Measurements from ENCODE around the gene PZP. TPM values are rescaled to one million over a fixed set of nuclear protein-coding genes. Genes with fewer than 3 reads are reported as not detected.
A peak's percentile ranks its signal among the peaks of the same experiment; 100 is the strongest.

PZP gene
- total and polyA plus RNA-seq, 9 of the 15 experiments (the other 6 are each of a cell fraction or from before 2014, with no cell fraction given) = 0.01 TPM; not detected in 8

DNA sequence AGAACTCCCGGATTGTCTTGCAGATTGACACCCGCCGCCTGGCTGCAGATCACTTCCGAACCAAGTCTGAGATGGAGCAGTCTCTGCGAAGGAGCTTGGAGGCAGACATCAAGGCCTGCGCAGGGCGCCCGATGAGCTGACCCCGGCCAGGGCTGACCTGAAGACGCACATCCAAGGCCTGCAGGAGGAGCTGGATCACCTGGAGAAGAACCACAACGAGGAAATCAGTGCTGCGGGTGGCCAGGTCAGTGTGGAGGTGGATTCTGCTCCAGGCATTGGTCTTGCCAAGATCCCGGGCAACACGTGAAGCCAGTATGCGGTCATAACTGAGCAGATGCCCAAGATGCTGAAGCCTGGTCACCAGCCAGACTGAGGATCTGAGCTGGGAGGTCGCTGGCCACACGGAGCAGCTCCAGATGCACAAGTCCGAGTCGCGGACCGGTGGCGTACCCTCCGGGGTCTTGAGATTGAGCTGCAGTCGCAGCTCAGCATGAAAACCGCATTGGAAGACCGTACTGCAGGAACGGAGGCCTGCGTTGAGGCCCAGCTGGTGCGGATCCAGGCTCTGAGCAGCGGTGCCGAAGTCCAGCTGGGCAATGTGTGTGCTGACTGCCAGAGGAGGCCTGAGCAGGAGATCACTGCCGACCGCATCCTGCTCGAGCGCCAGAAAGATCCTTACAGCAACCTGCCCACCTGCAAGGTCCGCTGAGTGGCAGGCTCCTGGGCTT lies 80.1 kb downstream of the PZP start:
- intact Hi-C loops (cut with micrococcal nuclease) (no loop called here), in situ Hi-C loops (cut with MboI) (no loop called here)
- TF ChIP-seq, protein P1, sequence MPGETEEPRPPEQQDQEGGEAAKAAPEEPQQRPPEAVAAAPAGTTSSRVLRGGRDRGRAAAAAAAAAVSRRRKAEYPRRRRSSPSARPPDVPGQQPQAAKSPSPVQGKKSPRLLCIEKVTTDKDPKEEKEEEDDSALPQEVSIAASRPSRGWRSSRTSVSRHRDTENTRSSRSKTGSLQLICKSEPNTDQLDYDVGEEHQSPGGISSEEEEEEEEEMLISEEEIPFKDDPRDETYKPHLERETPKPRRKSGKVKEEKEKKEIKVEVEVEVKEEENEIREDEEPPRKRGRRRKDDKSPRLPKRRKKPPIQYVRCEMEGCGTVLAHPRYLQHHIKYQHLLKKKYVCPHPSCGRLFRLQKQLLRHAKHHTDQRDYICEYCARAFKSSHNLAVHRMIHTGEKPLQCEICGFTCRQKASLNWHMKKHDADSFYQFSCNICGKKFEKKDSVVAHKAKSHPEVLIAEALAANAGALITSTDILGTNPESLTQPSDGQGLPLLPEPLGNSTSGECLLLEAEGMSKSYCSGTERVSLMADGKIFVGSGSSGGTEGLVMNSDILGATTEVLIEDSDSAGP (CRISPR knock-in tag; IDR thresholded peaks at IDR 0.05) = no peak
- TF ChIP-seq, protein P2, sequence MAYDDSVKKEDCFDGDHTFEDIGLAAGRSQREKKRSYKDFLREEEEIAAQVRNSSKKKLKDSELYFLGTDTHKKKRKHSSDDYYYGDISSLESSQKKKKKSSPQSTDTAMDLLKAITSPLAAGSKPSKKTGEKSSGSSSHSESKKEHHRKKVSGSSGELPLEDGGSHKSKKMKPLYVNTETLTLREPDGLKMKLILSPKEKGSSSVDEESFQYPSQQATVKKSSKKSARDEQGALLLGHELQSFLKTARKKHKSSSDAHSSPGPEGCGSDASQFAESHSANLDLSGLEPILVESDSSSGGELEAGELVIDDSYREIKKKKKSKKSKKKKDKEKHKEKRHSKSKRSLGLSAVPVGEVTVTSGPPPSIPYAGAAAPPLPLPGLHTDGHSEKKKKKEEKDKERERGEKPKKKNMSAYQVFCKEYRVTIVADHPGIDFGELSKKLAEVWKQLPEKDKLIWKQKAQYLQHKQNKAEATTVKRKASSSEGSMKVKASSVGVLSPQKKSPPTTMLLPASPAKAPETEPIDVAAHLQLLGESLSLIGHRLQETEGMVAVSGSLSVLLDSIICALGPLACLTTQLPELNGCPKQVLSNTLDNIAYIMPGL (CRISPR knock-in tag; IDR thresholded peaks at IDR 0.05) = no peak
- TF ChIP-seq FOXK1 (CRISPR knock-in tag; IDR thresholded peaks at IDR 0.05; ENCODE audit: borderline replicate concordance) (no peak), NRF1 (conservative IDR thresholded peaks at IDR 0.05 in 1 of 2, IDR thresholded peaks at IDR 0.05 in 1 of 2) (0 out of 4 replicates have a peak, but pooled peaks of 1 of the 2 experiments have one; percentile 22)
- TF ChIP-seq, protein P3, sequence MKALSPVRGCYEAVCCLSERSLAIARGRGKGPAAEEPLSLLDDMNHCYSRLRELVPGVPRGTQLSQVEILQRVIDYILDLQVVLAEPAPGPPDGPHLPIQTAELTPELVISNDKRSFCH (CRISPR knock-in tag; IDR thresholded peaks at IDR 0.05) = no peak
- TF ChIP-seq, protein P3 (tag; IDR thresholded peaks at IDR 0.05) = no peak
- Histone ChIP-seq H3K79me2 (ENCODE audit: control insufficient read depth, insufficient read depth, low read length) (no peaks in the 10 kb centered on the region), H3K36me3 (ENCODE audit: control insufficient read depth, insufficient read depth, low read length) (no peaks in the 10 kb centered on the region), H3K27me3 (ENCODE audit: control insufficient read depth in 2 of 2, insufficient read depth in 2 of 2, low read length in 2 of 2) (peaks cover 18 to 29% of the 10 kb centered on the region in 2 experiments; a peak in 3 of 5 replicates), H3K9ac (ENCODE audit: insufficient read depth in 1 of 2, low read depth in 2 of 2, low read length in 2 of 2) (no peak overlapping the region; a peak in 1 of 4 replicates), H3K27ac (ENCODE audit: extremely low read depth, low read depth, low read length) (no peak overlapping the region), H3K9me1 (ENCODE audit: control insufficient read depth, insufficient read depth, low read length) (no peaks in the 10 kb centered on the region), H4K20me1 (replicated peaks; ENCODE audit: control insufficient read depth, insufficient read depth, low read length) (no peaks in the 10 kb centered on the region), H2AFZ (ENCODE audit: low read depth, low read length) (no peak overlapping the region), H3K9me3 (replicated peaks; ENCODE audit: control insufficient read depth, insufficient read depth, low read depth, low read length) (no peaks in the 10 kb centered on the region), H3K4me3 (no peak overlapping the region), H3K4me2 (ENCODE audit: insufficient read depth, low read length) (no peak overlapping the region), H3K4me1 (replicated peaks in 1 of 2; ENCODE audit: control insufficient read depth in 2 of 2, insufficient read depth in 2 of 2, low read length in 2 of 2) (peaks cover 0 to 4% of the 10 kb centered on the region in 2 experiments; a peak in 1 of 5 replicates)
- ATAC-seq (no peak), DNase-seq (ENCODE audit: extremely low read depth in 1 of 4, low spot score in 3 of 4) (no peak), FAIRE-seq (no peak)
- WGBS (ENCODE audit: insufficient coverage, low coverage, missing lambda C conversion rate) = 1% methylated on average over 31 of the region's 36 CpGs
- no TSS peak for BruUV-seq (replicated peaks)
- CTCF ChIA-PET (ENCODE audit: low intra/inter-chr PET ratio) = no interaction called here
- POLR2A ChIA-PET = interaction anchor here (0.6 kb wide), 1 partner anchor 549 kb away, joined by 3 read pairs; no protein-coding TSS in a partner anchor
